GM18858 (cell line): Measurements from ENCODE around the gene BGN.

Source experiments
- ATAC-seq: cut with Tn5 transposase; IDR thresholded peaks from one replicate; pipeline ENCODE4 v1.9.1; 2021; ENCODE audit not compliant: unreplicated experiment

The BGN gene

DNA sequence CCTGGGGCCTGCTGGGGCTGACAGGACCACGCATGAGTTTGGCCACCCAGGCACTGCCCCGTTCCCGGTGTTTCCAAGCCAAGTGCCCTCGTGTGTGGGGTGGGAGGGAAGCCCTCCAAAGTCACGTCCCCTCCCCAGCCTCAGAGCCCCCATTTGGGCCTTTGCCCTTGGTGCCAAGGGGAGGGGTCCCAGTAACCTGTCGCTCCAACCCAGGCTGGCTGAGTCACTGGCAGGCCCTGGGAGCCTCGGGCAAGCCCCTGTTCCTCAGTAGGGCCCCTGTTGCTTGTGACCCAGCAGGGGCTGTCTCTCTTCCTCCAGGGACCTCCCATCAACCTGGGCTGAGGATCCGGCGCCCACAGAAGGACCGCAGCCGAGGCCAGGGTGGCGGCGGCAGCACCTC, 13.7 kb upstream of the BGN start:
- ATAC-seq, result no peak

- no peak for ATAC-seq
Measured at GRCh38 chrX:153482376-153483015, 12.3 kb upstream of the BGN start.

DNA sequence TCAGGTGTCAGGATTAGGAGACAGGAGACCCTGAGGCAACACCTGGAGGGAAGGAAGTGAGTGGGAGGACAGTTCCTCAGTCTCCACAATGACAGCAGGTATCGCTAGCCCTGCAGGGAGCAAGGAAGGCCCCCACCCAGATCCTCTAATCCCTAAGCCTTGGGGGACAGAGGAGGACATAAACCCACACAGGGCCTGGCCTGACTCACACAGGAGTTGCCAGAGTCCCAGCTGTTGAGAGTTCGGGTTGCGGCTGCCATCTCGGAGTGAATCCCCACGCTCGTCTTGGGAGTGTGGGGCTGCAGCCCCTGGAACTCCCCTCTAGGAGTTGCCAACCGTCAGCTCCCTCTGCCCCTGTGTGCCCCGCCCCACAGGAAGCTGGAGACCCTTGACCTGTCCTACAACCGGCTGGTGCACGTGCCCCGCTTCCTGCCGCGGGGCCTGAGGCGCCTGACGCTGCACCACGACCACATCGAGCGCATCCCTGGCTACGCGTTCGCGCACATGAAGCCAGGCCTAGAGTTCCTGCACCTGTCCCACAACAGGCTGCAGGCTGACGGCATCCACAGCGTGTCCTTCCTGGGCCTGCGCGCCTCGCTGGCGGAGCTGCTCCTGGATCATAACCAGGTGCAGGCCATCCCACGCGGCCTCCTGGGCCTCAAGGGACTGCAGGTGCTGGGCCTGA, 9.2 kb upstream of the BGN start:
- no peak for ATAC-seq

DNA sequence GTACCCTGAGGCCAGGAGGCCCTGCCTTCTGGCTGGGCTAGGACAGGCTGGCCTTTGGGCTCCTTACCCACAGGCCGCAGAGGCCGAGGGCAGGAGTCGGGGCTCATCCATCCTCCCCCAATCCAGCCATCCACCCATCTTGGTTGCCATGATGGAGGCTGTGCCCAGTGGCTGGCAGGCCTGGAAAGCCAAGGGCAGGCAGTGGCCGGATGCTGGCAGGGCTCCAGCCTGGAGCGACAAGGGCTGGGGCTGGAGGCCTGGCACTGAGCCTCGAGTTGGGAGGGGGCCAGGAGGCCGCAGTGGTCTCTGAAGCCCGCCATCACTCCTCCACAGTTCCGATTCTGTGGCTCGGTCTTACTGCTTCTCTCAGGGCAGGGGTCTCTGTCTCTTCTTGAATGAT, 8.6 kb upstream of the BGN start:
- no peak for ATAC-seq

- no peak for ATAC-seq
Measured at GRCh38 chrX:153487590-153488071, 7.1 kb upstream of the BGN start.

- ATAC-seq, result no peak
Measured at GRCh38 chrX:153488231-153488914, 6.4 kb upstream of the BGN start.

DNA sequence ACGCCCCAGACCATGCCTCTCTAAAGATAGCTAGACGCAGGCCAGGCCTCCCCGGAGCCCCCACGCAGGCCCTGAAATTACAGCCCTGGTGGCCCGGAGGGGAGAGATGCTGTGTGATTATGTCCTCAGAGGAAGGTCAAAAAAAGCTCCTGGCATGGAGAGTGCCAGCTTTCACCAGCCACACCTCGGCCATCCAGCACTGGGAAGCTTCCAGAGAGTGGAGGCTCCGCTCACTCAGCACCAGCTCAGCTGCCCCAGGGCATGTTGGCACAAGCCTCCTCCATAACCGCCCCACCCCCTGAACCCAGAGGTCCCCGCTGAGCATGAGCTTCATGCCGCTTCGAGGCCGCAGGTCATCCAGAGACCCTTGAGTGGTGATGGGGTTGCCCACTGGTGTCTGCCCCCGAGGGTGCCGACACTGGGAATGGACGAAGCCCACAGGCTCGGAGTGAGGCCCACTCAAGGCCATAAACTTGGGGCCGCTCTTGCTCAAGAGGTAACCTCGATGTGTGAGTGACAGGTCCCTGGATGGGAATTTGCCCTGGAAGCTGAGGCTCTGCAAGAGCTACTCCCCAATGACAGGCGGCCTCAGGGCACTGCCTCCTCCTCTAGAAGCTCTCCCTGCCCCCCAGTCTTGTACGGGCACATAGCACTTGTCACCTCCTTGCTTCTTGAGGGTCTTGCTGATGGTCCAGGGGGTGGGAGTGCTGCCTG, 4.4 kb upstream of the BGN start:
- no peak for ATAC-seq

GRCh38 chrX:153491351-153491914, 3.3 kb upstream of the BGN start:
- ATAC-seq, result no peak

DNA sequence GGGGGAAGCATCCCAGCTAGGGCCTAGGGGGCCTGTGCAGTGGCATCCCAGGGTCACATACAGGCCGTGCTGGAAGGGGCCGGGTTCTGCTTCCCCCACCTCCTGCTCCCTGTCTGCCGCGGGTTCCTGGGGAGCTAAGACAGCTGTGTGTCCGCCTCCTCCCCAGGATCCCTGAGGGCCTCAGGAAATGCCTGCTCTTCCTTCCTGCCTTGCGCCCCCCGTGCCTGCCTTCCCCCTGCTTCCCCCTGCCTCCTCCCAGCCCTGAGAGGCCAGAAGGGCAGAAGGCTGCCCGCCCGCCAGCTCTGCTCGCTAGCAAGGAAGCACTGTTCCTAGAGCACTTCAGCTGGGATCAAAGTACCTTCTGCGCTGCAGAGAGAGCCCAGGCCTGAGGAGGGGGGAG, 2.9 kb upstream of the BGN start:
- ATAC-seq, result no peak

DNA sequence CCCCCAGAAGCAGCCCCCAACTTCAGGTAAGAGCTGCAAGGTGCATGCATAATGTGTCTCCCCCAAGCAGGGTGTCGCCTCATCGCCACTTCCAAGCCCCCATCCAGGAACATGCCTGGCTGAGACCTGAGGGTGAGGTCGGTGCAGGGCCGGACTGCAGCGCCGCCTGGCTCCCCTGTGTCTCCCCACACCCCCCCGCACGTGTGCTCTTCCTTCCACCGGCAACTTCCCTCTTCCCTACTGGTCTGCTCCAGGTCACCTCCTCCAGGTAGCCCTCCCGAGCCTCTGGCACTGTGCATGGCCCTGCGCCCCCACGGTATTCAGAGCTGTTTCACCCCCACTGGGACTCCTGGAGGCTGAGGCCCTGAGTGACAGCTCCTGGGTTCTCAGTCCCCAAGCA, 2.2 kb upstream of the BGN start:
- no peak for ATAC-seq

DNA sequence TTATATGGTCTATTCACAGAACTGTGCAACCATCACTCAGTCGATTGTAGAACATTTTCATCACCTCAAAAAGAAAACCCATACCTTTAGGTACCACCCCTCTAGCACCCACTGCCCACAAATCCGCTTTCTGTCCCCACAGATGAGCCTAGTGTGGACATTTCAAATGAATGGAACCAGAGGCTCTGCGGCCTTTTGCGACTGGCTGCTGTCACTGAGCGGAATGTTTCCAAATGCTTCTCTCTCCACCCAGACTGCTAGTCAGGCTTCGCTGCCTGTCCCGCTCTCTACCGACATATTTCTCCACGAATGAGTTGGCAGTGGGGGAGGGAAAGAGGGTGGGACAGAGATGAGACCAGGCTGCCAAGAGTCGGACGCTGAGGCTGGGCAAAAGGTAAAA, 1.7 kb upstream of the BGN start:
- no peak for ATAC-seq

DNA sequence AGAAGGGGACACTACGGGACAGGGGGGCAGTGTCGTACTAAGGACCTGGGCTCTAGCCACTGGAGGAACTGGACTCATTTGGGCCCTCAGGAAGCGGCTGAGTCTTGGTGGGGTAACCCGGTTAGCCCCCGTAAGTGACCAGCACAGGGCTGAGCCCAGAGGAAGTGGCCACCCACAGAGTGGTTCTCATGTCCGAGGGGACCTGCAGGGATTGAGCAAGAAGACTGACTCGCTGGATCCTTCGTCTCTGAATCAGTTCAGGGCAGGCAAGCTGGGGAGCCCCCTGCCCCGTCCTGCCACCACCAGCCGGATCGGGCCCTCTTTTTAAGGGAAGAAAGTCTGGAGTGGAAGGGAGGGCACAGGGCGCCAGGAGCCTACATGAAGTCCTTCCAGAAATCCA, 719 bp upstream of the BGN start:
- ATAC-seq, result no peak

- ATAC-seq, result no peak
Measured at GRCh38 chrX:153495362-153495751, 577 bp downstream of the BGN start.

DNA sequence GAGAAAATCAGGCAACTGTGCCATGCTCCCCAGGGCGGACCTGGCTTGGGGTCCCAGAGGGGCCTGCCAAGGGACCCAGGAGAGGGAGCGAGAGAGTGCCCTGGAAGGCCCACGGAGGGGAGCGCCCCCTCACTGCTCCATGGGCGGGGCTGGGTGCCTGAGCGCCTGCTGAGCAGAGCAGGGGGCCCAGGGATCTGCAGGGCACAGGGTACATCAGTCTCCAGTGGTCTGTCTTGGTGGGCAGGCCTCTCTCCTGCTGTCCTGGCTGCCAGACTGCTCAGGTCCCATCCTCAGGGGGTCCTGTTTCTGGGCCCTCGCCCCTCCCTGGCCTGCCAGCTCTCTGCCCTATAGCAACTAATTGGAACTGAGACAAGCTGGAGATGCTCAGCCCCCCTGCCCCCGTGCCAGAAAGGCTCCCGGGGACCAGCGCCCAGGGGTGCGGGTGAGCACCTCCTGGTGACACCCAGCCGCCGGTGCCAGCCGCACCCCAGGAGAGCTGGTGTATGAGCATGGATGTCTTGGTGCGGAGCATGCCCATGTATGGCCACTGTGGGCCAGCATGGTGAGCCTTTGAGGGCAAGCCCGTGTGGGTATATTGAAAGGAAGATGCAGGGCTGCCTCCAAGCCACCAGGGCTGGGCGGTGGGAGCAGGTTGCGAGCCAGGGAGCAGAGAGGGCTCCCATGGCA, 1.3 kb downstream of the BGN start:
- ATAC-seq, result no peak

DNA sequence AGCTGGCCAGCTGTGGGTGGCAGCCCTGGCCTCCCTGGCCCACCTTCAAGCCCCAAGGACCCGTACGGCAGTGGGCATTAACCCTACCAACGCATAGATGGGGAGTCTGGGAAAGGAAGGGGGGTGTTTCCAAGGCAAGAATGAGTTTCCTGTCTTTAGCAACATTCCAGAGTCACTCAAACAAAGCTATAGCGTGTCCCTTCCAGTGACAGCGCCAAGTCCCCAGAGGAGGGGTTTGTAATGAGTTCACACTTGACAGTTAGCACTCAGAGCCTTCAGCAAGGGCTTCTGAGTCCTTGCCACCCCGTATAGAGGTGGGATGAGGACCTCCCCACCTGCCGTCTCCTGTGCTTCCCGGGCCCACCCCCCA, 1.8 kb downstream of the BGN start:
- ATAC-seq, result no peak

GRCh38 chrX:153498453-153498852, 3.7 kb downstream of the BGN start:
- ATAC-seq, result no peak

DNA sequence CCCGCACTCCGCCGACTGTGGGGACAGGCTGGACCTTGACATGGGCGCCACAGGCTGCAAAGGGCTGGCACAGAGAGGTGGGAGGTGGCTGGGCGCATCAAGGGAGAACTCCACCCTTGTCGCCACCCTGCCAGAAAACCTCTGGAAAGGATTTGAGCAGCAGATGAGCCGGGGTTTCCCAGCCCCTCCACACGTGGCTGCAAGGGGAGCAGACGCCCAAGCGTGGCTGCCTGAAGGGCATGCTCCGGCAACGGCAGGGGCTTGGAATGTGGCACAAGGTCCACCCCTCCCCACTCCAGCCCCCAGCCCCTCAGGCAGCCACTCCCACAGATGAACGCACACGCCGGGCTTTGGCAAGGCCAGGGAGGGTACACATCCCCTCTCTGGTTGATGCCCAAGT, 4.6 kb downstream of the BGN start:
- no peak for ATAC-seq

DNA sequence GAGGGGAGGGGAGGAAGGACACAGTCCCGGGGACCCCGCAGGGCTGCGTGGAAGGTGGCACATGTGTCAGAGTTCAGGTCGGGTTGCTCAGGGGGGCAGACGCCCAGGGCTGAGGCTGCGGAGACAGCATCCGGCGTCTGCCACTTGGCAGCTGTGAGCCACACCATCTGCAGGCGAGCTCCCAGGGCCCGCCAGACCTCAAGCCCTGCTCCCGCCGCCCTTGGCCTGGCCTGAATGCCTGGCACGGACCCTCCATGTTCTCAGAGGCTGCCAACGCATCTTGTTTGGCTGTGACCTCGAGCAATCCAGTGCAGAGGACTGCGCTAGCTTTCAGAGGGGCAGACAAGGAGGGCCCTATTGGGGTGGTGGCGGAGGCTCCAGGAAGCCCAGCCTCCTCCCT, 5.1 kb downstream of the BGN start:
- ATAC-seq, result no peak

GRCh38 chrX:153500676-153501280, 6.0 kb downstream of the BGN start:
- no peak for ATAC-seq

- no peak for ATAC-seq
Measured at GRCh38 chrX:153501530-153501929, 6.8 kb downstream of the BGN start.
